Vagina (tissue), 2 donors: ENCODE measurements around the gene RPS4Y2. TPM values are rescaled to one million over a fixed set of nuclear protein-coding genes. Genes with fewer than 3 reads are reported as not detected.

Experiments
- DNase-seq, 2 donors: peaks; one replicate each; pipeline ENCODE4 v3.0.0-alpha.2; 2017; ENCODE audit errors: extremely low spot score in 2 of 2
- H3K27ac ChIP-seq: fragments of 200-600 bp; sonication (generic); one replicate; pipeline ENCODE4 v1.5.1; 2019
- H3K27me3 ChIP-seq: fragments of 200-600 bp; sonication (generic); one replicate; pipeline ENCODE4 v1.5.1; 2019
- H3K36me3 ChIP-seq, 2 donors: fragments of 200-600 bp; sonication (generic); one replicate each; pipeline ENCODE4 v1.5.1; 2017 to 2019
- H3K4me1 ChIP-seq: fragments of 200-600 bp; sonication (generic); one replicate; pipeline ENCODE4 v1.5.1; 2019
- H3K4me3 ChIP-seq, 2 donors: fragments of 200-600 bp; sonication (generic); 1 replicate in 1 of 2; 2 replicates in 1 of 2; pipeline ENCODE4 v1.5.1; 2016 to 2019
- H3K9me3 ChIP-seq: fragments of 200-600 bp; sonication (generic); one replicate; pipeline ENCODE4 v1.5.1; 2019
- POLR2A ChIP-seq, 2 donors: fragments of 450-650 bp; IDR thresholded peaks; one replicate each; pipeline ENCODE4 v1.6.1; 2017; ENCODE audit warnings: antibody characterized with exemption in 2 of 2, mild to moderate bottlenecking in 2 of 2, moderate library complexity in 2 of 2
- POLR2AphosphoS5 ChIP-seq, 2 donors: sonication (generic); formaldehyde crosslinking; IDR thresholded peaks; one replicate each; pipeline ENCODE4 v1.9.0; 2017; ENCODE audit warnings: antibody characterized with exemption in 2 of 2, mild to moderate bottlenecking in 2 of 2, low read depth in 1 of 2; ENCODE audit not compliant: insufficient read depth in 1 of 2
- intact Hi-C: fragments of 100-400 bp; cut with DNase I; formaldehyde crosslinking; loops from one replicate; pipeline ENCODE4 v1.15.1; 2023
- total RNA-seq: library from RNA; depleted of rRNA; stranded (reverse); fragments of >200 nt; gene quantifications from one replicate; pipeline ENCODE4 v1.2.3, GENCODE V29; 2016
- TF ChIP-seq, protein P1 (sequence below), 3 experiments: fragments of 450-650 bp in 2 of 3; fragments of 200-600 bp in 1 of 3; sonication (generic) in 1 of 3; IDR thresholded peaks; one replicate each; pipeline ENCODE4 v1.5.1; 2017 to 2019; ENCODE audit warnings: antibody characterized with exemption in 3 of 3, mild to moderate bottlenecking in 2 of 3, moderate library complexity in 2 of 3

Gene RPS4Y2
- total RNA-seq, 1 donor from 2014 or later: not detected

DNA sequence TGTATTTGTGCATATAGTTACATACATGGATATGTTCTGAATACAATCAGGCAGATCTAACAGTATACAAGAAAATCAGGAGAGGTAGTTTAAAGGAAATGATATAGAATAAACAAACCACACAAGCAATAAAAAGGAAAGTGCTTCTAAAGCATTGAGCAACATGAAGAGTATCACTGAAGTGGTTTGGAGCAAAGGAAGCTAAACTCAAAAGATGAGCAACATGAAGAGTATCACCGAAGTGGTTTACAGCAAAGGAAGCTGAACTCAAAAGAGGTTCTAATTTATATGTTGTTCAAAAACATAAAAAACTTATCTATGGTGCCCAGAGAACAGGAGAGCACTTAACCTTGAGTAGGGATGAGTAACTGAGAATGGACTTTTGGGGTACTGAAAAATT lies 29.1 kb downstream of the RPS4Y2 start:
- no peak for TF ChIP-seq POLR2A (IDR thresholded peaks at IDR 0.05)
- TF ChIP-seq, protein P1, sequence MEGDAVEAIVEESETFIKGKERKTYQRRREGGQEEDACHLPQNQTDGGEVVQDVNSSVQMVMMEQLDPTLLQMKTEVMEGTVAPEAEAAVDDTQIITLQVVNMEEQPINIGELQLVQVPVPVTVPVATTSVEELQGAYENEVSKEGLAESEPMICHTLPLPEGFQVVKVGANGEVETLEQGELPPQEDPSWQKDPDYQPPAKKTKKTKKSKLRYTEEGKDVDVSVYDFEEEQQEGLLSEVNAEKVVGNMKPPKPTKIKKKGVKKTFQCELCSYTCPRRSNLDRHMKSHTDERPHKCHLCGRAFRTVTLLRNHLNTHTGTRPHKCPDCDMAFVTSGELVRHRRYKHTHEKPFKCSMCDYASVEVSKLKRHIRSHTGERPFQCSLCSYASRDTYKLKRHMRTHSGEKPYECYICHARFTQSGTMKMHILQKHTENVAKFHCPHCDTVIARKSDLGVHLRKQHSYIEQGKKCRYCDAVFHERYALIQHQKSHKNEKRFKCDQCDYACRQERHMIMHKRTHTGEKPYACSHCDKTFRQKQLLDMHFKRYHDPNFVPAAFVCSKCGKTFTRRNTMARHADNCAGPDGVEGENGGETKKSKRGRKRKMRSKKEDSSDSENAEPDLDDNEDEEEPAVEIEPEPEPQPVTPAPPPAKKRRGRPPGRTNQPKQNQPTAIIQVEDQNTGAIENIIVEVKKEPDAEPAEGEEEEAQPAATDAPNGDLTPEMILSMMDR (IDR thresholded peaks at IDR 0.05): no peak
- Histone ChIP-seq H3K27me3 (no peaks in the 10 kb centered on the region), H3K27ac (no peak overlapping the region), H3K9me3 (no peaks in the 10 kb centered on the region), H3K4me3 (no peak overlapping the region), H3K4me1 (no peaks in the 10 kb centered on the region), H3K36me3 (no peaks in the 10 kb centered on the region)
- no peak for DNase-seq
- intact Hi-C loops: no loop called here

DNA sequence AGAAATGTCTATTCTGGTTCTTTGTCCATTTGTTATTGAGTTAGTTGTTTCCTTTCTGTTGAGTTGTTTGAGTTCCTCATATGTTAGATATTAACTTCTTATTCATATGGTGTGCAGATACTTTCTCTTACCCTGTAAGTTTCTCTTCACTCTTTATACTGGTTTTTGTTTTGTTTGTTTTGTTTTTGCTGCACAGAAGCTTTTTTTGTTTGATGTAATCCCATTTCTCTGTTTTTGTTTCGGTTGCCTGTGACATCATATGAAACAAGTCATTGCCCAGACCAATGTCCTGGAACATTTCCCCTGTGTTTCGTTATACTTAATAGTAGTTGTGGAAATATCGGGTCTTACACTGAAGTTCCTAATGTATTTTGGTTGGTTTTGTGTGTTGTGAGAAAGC lies 31.2 kb downstream of the RPS4Y2 start:
- no peak for DNase-seq
- Histone ChIP-seq H3K9me3 (no peaks in the 10 kb centered on the region), H3K27ac (no peak overlapping the region), H3K4me1 (no peaks in the 10 kb centered on the region), H3K4me3 (no peak overlapping the region), H3K27me3 (no peaks in the 10 kb centered on the region), H3K36me3 (no peaks in the 10 kb centered on the region)
- intact Hi-C loops: no loop called here
- TF ChIP-seq POLR2AphosphoS5 (IDR thresholded peaks at IDR 0.05; ENCODE audit: insufficient read depth in 1 of 2, low read depth in 1 of 2) (no peak), POLR2A (IDR thresholded peaks at IDR 0.05) (no peak)
- TF ChIP-seq, protein P1 (IDR thresholded peaks at IDR 0.05): no peak

DNA sequence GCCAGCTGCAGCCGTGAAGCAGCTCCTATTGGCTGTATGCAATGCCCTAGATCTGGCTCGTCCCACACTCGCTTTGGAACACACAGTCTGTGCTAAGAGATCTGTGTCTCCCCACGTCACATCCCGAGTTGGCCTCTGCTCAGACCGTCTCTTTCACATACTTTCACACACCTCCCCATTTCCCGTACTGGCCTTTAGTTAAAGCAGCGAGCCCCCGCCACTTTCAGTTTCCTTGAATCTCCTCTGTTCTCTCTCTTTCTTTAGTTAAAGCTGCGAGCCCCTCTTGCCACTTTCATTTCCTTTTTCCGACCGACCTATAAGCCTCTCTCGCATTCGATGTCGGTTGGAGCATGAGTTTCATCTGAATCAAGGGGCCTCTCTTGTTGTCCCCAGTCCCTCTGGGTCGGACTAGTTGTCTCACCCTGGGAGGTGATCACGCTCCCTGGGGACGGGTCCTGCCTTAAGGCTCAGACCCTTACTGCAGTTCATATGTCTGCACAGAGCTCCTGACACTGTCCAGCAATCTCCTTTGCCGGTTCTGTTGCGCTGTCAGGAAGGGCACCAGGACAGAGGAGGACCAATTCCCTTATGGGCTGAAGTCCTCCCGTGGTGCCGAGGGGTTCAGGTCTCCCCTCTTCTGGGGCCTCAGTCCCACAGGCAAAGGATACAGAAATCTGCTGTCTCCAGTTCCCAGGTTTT lies 42.6 kb downstream of the RPS4Y2 start:
- no peak overlapping the region for H3K27ac ChIP-seq
- no peak overlapping the region for H3K4me3 ChIP-seq
- no peak for DNase-seq
- TF ChIP-seq POLR2A (IDR thresholded peaks at IDR 0.05): no peak
- TF ChIP-seq, protein P1 (IDR thresholded peaks at IDR 0.05): no peak
- H3K4me1 ChIP-seq: no peaks in the 10 kb centered on the region
- no peaks in the 10 kb centered on the region for H3K36me3 ChIP-seq
- no peaks in the 10 kb centered on the region for H3K9me3 ChIP-seq
- H3K27me3 ChIP-seq: no peaks in the 10 kb centered on the region
- intact Hi-C loops: no loop called here

DNA sequence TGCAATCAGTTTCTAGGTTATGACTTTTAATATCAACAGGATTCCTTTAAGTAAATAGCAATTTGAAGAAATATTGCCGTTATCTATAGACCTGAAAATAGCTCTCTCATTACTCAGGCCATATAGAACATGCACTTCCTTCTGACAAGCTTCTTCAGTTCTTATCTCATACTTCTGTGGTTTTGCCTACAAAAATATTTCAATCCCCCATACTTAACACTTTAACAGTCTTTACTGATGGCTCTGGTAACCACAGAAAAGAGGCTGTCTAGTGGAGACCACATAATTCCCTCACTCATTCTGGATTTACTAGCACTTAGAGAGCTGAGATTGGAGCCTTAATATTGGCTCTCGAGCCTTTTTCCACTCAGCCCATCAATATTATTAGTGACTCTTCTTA lies 46.8 kb downstream of the RPS4Y2 start:
- no peak for DNase-seq
- Histone ChIP-seq H3K36me3 (no peaks in the 10 kb centered on the region), H3K4me3 (no peak overlapping the region), H3K4me1 (no peaks in the 10 kb centered on the region), H3K27me3 (no peaks in the 10 kb centered on the region), H3K27ac (no peak overlapping the region), H3K9me3 (no peaks in the 10 kb centered on the region)
- intact Hi-C loops: no loop called here
- TF ChIP-seq POLR2A (IDR thresholded peaks at IDR 0.05) (no peak), POLR2AphosphoS5 (IDR thresholded peaks at IDR 0.05; ENCODE audit: insufficient read depth in 1 of 2, low read depth in 1 of 2) (no peak)
- TF ChIP-seq, protein P1 (IDR thresholded peaks at IDR 0.05): no peak

DNA sequence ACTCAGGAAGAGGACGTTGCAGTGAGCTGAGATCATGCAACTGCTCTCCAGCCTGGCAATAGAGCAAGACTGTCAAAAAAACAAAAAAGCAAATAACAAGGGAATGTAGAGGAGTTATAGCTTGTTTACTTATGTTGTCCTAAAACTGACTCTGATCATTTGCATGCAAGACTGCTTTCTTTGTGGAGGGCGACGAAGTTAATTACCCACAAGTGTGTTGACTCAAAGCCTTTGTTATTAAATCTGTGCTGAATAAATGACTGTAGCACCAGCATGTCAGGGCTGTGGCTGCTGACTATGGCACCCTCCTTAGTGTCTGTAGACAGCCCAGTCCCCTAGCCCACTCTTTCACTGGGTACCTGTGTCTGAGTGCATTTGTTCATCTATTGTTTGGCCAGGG lies 50.3 kb downstream of the RPS4Y2 start:
- H3K36me3 ChIP-seq: no peaks in the 10 kb centered on the region
- no peak overlapping the region for H3K27ac ChIP-seq
- H3K4me1 ChIP-seq: no peaks in the 10 kb centered on the region
- no peaks in the 10 kb centered on the region for H3K9me3 ChIP-seq
- no peaks in the 10 kb centered on the region for H3K27me3 ChIP-seq
- intact Hi-C loops: no loop called here
- no peak overlapping the region for H3K4me3 ChIP-seq
- DNase-seq: no peak
- TF ChIP-seq, protein P1 (IDR thresholded peaks at IDR 0.05): no peak
- TF ChIP-seq POLR2A (IDR thresholded peaks at IDR 0.05) (no peak), POLR2AphosphoS5 (IDR thresholded peaks at IDR 0.05; ENCODE audit: insufficient read depth in 1 of 2, low read depth in 1 of 2) (no peak)
